Central memory CD8-positive, alpha-beta T cell (primary cell): ENCODE results near the gene NLRP10.
A peak's percentile ranks its signal among the peaks of the same experiment; 100 is the strongest.

Experiments used
- ATAC-seq: fragments of 150-1000 bp; cut with Tn5 transposase; replicated peaks from 2 replicates; pipeline ENCODE4 v1.10.0; 2022; ENCODE audit warnings: mild to moderate bottlenecking, moderate FRiP score, moderate number of reproducible peaks; ENCODE audit not compliant: poor library complexity, severe bottlenecking; ENCODE audit errors: extremely low read depth
- DNase-seq, 2 donors: peaks; one replicate each; pipeline ENCODE4 v3.0.0; 2021; ENCODE audit warnings: low spot score in 2 of 2
- H3K27ac Mint-ChIP-seq: one replicate; pipeline ENCODE4 v1.8.0; 2022; ENCODE audit warnings: low read depth, mild to moderate bottlenecking, moderate library complexity, mixed read lengths
- H3K27me3 Mint-ChIP-seq: one replicate; pipeline ENCODE4 v1.8.0; 2022; ENCODE audit warnings: mixed read lengths
- H3K36me3 Mint-ChIP-seq: one replicate; pipeline ENCODE4 v1.8.0; 2022; ENCODE audit warnings: mild to moderate bottlenecking, moderate library complexity, mixed read lengths; ENCODE audit not compliant: insufficient read depth
- H3K4me1 Mint-ChIP-seq: one replicate; pipeline ENCODE4 v1.8.0; 2022; ENCODE audit warnings: mixed read lengths
- H3K4me3 Mint-ChIP-seq: one replicate; pipeline ENCODE4 v1.8.0; 2022; ENCODE audit warnings: mild to moderate bottlenecking, moderate library complexity, mixed read lengths
- H3K9me3 Mint-ChIP-seq: one replicate; pipeline ENCODE4 v1.8.0; 2022; ENCODE audit warnings: mixed read lengths

NLRP10 gene, protein sequence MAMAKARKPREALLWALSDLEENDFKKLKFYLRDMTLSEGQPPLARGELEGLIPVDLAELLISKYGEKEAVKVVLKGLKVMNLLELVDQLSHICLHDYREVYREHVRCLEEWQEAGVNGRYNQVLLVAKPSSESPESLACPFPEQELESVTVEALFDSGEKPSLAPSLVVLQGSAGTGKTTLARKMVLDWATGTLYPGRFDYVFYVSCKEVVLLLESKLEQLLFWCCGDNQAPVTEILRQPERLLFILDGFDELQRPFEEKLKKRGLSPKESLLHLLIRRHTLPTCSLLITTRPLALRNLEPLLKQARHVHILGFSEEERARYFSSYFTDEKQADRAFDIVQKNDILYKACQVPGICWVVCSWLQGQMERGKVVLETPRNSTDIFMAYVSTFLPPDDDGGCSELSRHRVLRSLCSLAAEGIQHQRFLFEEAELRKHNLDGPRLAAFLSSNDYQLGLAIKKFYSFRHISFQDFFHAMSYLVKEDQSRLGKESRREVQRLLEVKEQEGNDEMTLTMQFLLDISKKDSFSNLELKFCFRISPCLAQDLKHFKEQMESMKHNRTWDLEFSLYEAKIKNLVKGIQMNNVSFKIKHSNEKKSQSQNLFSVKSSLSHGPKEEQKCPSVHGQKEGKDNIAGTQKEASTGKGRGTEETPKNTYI

DNA sequence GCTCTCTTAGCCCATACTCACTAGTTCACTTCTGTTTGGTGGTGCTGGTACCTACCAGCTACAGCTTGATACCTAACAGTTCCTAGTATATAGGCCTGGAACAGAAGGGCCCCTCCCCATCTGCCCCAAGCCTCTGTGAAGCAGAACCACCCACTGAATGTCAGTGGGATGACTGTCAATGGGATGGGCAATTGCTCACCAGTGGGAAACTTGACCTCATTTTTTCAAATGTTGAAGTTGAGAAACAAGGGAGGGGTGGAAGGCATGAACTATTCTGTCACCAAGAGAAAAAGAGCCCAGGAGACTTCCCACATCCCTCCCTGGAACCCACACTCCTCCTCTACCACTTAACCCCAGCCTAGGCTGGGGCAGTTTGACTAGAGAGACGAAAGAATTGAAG lies at the start of gene NLRP10:
Gene NLRP10, minus strand, starts transcription at position 62 of the 400 bp plus-strand sequence. CDS start 1,952 bp downstream, outside the sequence.
- no peaks in the 10 kb centered on the region for H3K36me3 Mint-ChIP-seq
- H3K27me3 Mint-ChIP-seq: peaks cover 64% of the 10 kb centered on the region

DNA sequence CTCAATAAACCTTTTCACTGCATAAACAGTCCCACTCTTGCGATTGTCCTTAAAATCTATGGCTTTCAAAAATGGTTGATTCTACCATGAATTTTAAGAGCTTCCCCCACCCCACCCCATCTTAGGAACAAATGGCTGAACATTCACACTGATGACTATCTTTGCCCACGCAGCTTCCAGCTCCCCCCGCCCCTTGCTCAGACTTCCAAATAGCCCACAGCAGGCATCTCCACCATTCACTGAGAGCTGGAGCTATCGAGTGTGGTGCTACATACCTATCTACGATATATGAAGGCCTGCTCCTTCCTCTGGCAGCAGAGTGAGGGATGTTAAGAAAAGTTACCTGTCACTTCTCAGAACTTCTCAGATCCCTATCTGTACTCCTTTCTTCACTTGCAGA lies 48.6 kb upstream of the NLRP10 start:
- no peak for ATAC-seq
- Mint-ChIP-seq H3K27me3 (peaks cover 45% of the 10 kb centered on the region), H3K9me3 (no peaks in the 10 kb centered on the region), H3K4me1 (peaks cover 6% of the 10 kb centered on the region), H3K27ac (no peak overlapping the region), H3K4me3 (no peak overlapping the region), H3K36me3 (peaks cover 3% of the 10 kb centered on the region)
- no peak for DNase-seq

More for the DNA sequence above, at the start of gene NLRP10:
- no peaks in the 10 kb centered on the region for H3K4me1 Mint-ChIP-seq
- ATAC-seq: no peak
- no peak within 1 kb of the TSS for H3K27ac Mint-ChIP-seq
- no peak for DNase-seq
- no peak within 1 kb of the TSS for H3K4me3 Mint-ChIP-seq
- H3K9me3 Mint-ChIP-seq: no peaks in the 10 kb centered on the region

DNA sequence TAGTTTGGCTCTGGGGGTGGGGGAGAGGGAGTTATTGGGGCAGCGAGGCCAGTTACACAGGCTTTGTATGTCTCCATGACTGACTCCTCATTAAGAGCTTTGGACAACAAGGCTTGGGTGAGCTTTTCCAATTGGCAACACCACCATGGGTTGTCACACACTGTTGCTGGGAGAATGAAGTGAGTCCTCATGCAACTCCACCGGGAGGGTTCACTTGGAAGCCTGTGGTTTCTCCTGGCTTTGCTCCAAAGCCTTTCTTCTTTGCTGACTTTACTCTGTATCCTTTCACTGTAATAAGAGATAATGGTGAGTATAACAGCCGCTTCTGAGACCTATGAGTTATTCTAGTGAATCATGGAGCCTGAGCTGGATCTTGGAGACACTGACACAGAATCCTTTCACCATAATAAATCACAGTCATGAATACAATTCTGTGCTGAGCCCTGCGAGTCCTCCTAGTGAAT lies 46.8 kb upstream of the NLRP10 start:
- Mint-ChIP-seq H3K4me1 (no peaks in the 10 kb centered on the region), H3K4me3 (no peak overlapping the region), H3K27me3 (peaks cover 27% of the 10 kb centered on the region), H3K36me3 (no peaks in the 10 kb centered on the region), H3K9me3 (no peaks in the 10 kb centered on the region), H3K27ac (no peak overlapping the region)
- DNase-seq (no peak), ATAC-seq (no peak)

DNA sequence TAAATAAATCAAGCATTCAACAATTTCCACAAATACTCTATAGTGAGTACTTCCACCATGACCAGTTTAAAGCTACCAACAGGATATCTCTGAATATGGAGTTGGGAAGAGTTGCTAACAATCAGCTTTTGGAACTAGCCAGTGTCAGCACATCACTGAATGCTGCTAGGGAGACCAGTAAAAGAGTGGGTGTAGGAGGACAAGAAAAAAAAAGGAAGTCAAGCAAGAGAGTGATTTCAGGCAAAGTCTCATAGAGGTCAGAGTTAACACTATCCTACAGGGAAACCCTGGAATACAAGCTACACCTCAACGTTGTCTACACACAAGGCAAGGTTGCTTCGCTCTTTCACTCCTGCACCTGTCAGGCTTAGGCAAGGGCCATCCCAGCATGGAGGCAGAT lies 46.1 kb upstream of the NLRP10 start:
- H3K27me3 Mint-ChIP-seq: peaks cover 20% of the 10 kb centered on the region
- ATAC-seq (no peak), DNase-seq (no peak)
- no peaks in the 10 kb centered on the region for H3K36me3 Mint-ChIP-seq
- no peaks in the 10 kb centered on the region for H3K4me1 Mint-ChIP-seq
- no peaks in the 10 kb centered on the region for H3K9me3 Mint-ChIP-seq
- no peak overlapping the region for H3K4me3 Mint-ChIP-seq
- peak overlapping the region; percentile 21 for H3K27ac Mint-ChIP-seq

DNA sequence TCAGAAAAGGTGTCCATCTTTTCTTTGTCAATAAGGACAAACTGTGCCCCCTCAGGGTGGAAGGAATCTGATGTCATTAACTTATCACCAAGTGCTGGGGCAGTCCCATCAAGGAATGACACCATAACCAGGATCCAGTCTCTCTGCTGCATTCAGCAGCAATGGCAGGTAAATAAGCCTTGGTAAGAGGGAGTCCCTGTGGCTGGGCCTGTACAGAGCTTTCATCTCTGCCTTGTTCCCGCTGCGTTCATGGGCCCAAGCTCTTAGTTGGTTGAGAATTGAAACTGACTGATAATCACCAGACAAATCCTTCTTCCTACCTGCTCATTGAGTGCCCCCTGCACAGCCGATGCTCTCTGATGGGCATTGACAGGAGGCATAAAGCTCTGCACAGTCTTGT lies 44.6 kb upstream of the NLRP10 start:
- DNase-seq (no peak), ATAC-seq (no peak)
- no peaks in the 10 kb centered on the region for H3K4me1 Mint-ChIP-seq
- H3K4me3 Mint-ChIP-seq: no peak overlapping the region
- H3K27me3 Mint-ChIP-seq: peaks cover 17% of the 10 kb centered on the region
- no peaks in the 10 kb centered on the region for H3K36me3 Mint-ChIP-seq
- H3K27ac Mint-ChIP-seq: no peak overlapping the region
- H3K9me3 Mint-ChIP-seq: no peaks in the 10 kb centered on the region

DNA sequence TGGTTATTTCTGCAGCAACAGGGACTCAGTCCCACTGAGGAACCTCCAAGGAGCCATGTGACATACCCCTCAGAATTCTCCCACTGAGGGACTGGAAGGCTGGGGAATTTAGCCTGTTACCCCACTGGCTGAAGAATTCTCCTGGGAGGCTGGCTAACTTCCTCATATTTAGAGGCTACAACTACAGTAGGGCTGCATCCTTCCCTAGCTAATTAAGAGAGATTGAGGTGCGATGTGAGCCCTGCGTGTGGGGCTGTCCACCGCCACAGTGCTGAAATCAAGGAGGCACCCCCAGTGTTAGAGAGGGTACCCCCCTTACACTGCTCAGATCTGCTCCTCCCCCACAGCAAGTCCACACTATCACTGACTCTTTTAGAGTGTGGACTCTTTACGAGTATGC lies 43.0 kb upstream of the NLRP10 start:
- Mint-ChIP-seq H3K27ac (no peak overlapping the region), H3K4me3 (no peak overlapping the region), H3K9me3 (no peaks in the 10 kb centered on the region), H3K27me3 (peaks cover 8% of the 10 kb centered on the region), H3K4me1 (no peaks in the 10 kb centered on the region), H3K36me3 (no peaks in the 10 kb centered on the region)
- ATAC-seq (no peak), DNase-seq (no peak)

DNA sequence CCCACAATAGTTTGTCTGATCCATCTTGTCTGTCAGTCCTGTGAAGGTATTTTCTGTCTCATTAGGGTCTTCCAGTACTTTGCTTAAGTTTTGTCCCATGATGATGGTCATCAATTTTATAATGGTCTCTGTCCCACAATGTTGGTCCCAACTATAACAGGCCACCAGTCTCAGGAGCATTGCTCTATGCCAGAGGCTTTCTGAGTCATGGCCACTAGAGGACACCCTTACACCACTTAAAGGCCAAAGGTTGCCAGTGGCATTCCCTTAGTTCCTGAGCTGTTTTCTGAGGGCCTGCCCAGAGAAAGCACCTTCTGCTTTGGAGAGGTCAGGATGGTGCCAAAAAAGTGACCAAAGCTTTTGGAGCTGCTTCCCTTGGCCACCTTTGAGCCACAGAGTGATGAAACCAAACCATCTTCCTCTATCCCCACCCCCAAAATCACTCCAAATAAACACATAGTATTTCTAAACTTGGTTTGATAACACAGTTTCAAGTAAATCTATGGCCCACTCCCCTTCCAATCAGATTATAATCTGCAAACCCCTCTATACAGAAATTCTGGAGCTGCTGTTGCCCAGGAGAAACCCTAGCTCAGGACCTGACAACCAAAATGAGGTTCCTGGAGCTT lies 41.2 kb upstream of the NLRP10 start:
- no peak for ATAC-seq
- no peaks in the 10 kb centered on the region for H3K9me3 Mint-ChIP-seq
- H3K4me1 Mint-ChIP-seq: no peaks in the 10 kb centered on the region

DNA sequence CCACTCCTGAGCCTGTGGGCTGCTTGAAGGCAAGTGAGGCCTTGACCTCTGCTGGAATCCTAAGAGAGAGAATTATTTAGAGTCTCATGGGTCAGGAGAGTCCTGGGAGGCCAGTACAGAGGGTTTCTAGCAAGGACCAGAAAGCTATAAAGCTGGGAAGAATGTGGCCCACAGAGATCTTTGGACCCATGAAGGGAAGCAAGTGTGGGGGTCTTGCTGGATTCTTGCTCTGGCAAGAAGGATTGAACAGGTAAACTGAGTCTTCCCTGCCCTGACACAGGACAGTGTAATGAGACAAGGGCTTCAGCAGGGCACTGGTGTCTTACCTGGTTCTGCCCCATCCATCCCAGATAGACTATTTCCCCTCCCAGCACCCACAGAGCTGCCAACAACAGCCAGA lies 40.3 kb upstream of the NLRP10 start:
- H3K36me3 Mint-ChIP-seq: peaks cover 3% of the 10 kb centered on the region
- no peak for ATAC-seq
- H3K4me1 Mint-ChIP-seq: no peaks in the 10 kb centered on the region
- H3K27ac Mint-ChIP-seq: no peak overlapping the region
- DNase-seq: no peak
- H3K9me3 Mint-ChIP-seq: no peaks in the 10 kb centered on the region
- H3K27me3 Mint-ChIP-seq: peaks cover 3% of the 10 kb centered on the region
- no peak overlapping the region for H3K4me3 Mint-ChIP-seq

More for the DNA sequence above, 41.2 kb upstream of the NLRP10 start:
- Mint-ChIP-seq H3K27ac (no peak overlapping the region), H3K4me3 (no peak overlapping the region), H3K27me3 (peaks cover 8% of the 10 kb centered on the region), H3K36me3 (no peaks in the 10 kb centered on the region)
- DNase-seq: no peak

DNA sequence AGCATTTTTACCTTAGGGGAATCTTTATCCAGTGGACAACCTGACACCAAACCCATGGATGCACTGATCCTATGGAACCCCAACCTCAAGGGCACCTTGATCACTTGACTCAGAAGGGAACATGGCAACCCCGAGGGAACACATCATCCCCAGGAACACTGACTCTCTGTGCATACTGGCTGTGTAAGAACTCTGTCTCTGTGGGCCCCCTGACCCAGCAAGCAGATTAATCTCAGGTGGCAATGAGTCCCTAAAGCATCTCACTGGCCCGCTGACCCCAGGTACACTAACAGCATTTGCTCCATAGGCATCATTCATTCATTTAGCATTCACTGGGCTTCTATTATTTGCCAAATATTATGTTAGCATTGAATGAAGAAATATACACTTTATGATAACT lies 38.8 kb upstream of the NLRP10 start:
- Mint-ChIP-seq H3K4me1 (no peaks in the 10 kb centered on the region), H3K9me3 (no peaks in the 10 kb centered on the region), H3K36me3 (peaks cover 10% of the 10 kb centered on the region), H3K27ac (no peak overlapping the region), H3K4me3 (no peak overlapping the region), H3K27me3 (no peaks in the 10 kb centered on the region)
- DNase-seq (no peak), ATAC-seq (no peak)

DNA sequence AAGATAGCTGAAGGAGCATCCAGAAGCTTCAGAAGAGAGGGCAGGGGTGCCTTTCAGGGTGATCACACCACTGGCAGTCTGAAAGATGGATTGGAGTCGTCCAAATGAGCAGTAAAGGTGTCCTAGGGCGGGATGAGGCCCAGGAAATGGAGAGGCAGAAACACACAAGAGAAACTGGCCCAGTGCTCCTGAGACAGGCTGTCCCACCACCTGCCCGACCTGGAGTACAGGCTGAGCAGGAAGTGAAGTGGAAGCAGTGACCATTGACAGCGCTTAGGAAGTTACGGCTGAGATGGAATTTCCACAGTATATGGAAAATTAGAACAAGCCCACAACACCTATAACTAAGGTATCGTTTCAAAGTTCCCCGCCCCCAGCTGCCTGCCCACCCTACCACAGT lies 37.9 kb upstream of the NLRP10 start:
- Mint-ChIP-seq H3K9me3 (no peaks in the 10 kb centered on the region), H3K4me1 (no peaks in the 10 kb centered on the region), H3K36me3 (peaks cover 13% of the 10 kb centered on the region), H3K4me3 (no peak overlapping the region), H3K27ac (no peak overlapping the region), H3K27me3 (no peaks in the 10 kb centered on the region)
- ATAC-seq: no peak
- DNase-seq: no peak

DNA sequence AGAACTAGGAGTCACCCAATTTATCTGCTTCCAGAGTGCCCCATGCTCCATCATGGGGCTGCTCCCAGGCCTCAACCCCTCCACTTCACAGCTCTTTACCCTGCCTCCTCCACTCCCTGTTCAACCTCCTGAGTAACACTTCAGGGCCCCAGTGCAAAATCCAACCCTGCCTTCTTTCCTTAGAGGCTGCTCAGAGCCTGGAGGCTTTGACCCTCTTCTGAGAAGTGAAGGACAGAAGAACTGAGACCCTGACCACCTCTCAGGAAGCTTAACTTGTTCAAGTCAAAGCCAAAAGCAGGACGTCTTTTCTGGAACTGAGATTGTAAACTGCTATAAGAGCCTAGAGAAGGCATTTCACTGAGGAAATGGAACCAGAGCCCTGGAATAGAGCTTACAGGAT lies 37.4 kb upstream of the NLRP10 start:
- no peak for DNase-seq
- Mint-ChIP-seq H3K4me3 (no peak overlapping the region), H3K36me3 (peaks cover 15% of the 10 kb centered on the region), H3K27me3 (no peaks in the 10 kb centered on the region), H3K9me3 (no peaks in the 10 kb centered on the region), H3K27ac (no peak overlapping the region), H3K4me1 (no peaks in the 10 kb centered on the region)
- no peak for ATAC-seq

DNA sequence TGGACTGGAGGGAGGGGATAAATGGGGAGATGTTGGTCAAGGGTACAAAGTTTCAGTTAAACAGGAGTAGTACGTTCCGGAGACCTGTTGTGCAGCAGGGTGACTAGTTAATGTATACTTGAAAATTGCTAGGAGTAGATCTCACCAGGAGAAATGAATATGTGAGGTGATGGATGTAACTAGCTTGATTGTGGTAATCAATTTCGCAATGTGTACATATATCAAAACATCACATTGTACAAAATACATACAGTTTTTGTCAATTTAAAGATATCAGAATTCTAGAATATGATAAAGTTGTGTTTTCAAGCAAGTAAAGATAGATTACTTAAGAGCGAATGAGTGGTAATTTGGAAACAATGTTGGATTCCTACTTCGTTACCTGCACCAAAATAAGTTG lies 35.1 kb upstream of the NLRP10 start:
- DNase-seq (no peak), ATAC-seq (no peak)
- Mint-ChIP-seq H3K36me3 (peaks cover 35% of the 10 kb centered on the region), H3K4me3 (no peak overlapping the region), H3K27ac (no peak overlapping the region), H3K27me3 (no peaks in the 10 kb centered on the region), H3K9me3 (no peaks in the 10 kb centered on the region), H3K4me1 (no peaks in the 10 kb centered on the region)

DNA sequence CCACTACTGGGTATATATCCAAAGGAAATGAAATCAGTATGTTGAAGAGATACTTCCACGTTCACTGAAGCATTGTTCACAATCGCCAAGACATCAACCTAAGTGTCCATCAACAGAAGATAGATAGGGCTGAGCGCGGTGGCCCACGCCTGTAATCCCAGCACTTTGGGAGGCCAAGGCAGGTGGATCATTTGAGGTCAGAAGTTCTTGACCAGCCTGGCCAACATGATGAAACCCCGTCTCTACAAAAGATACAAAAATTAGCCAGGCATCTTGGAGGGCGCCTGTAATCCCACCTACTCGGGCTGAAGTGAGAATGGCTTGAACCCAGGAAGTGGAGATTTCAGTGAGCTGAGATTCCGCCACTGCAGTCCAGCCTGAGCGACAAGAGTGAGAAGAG lies 34.5 kb upstream of the NLRP10 start:
- DNase-seq (no peak), ATAC-seq (no peak)
- Mint-ChIP-seq H3K27me3 (no peaks in the 10 kb centered on the region), H3K36me3 (peaks cover 39% of the 10 kb centered on the region), H3K4me3 (no peak overlapping the region), H3K4me1 (no peaks in the 10 kb centered on the region), H3K27ac (no peak overlapping the region), H3K9me3 (no peaks in the 10 kb centered on the region)
